Stimulated activated CD4-positive, alpha-beta T cell treated with anti-CD3 and anti-CD28 coated beads, Interleukin-12 subunit alpha, Interleukin-12 subunit beta, amount 100 ng/mL, for 24 hours (primary cell): Measurements from ENCODE around the gene NHS.
"Not testable (repeated sequence)": the region's sequence is repeated elsewhere in the genome, so short reads cannot be mapped to it uniquely, and the experiment has no call there.

Experiments
- DNase-seq, 2 experiments: peaks; one replicate each; pipeline ENCODE4 v3.0.0-alpha.2; 2020; ENCODE audit warnings: low read depth in 2 of 2

Gene NHS

GRCh38 chrX:17405225-17405969 is 30.4 kb downstream of the NHS start:
- no peak for DNase-seq

GRCh38 chrX:17409566-17410290 is 34.7 kb downstream of the NHS start:
- DNase-seq: no peak

GRCh38 chrX:17410651-17411050 is 35.7 kb downstream of the NHS start:
- DNase-seq: no peak

GRCh38 chrX:17411205-17411604 is 36.2 kb downstream of the NHS start:
- DNase-seq: no peak

- no peak for DNase-seq
Observed at GRCh38 chrX:17412692-17413091, 37.7 kb downstream of the NHS start.

GRCh38 chrX:17413228-17413627 is 38.2 kb downstream of the NHS start:
- DNase-seq: no peak

- DNase-seq: no peak
Observed at GRCh38 chrX:17414027-17414658, 39.1 kb downstream of the NHS start.

- DNase-seq: no peak
Observed at GRCh38 chrX:17414839-17415238, 39.8 kb downstream of the NHS start.

- no peak for DNase-seq
Observed at GRCh38 chrX:17415242-17415810, 40.3 kb downstream of the NHS start.

GRCh38 chrX:17417372-17417771 is 42.4 kb downstream of the NHS start:
- DNase-seq: no peak

GRCh38 chrX:17425136-17425535 is 50.1 kb downstream of the NHS start:
- no peak for DNase-seq

- DNase-seq: no peak
Observed at GRCh38 chrX:17425551-17425950, 50.6 kb downstream of the NHS start.

- no peak for DNase-seq
Observed at GRCh38 chrX:17431171-17431570, 56.2 kb downstream of the NHS start.

- no peak for DNase-seq
Observed at GRCh38 chrX:17432158-17432557, 57.2 kb downstream of the NHS start.

- DNase-seq: no peak
Observed at GRCh38 chrX:17433965-17434364, 59.0 kb downstream of the NHS start.

- DNase-seq: no peak
Observed at GRCh38 chrX:17435476-17435875, 60.5 kb downstream of the NHS start.

- no peak for DNase-seq
Observed at GRCh38 chrX:17438221-17438620, 63.2 kb downstream of the NHS start.

- no peak for DNase-seq
Observed at GRCh38 chrX:17440258-17440657, 65.3 kb downstream of the NHS start.

- DNase-seq: no peak
Observed at GRCh38 chrX:17440836-17441235, 65.8 kb downstream of the NHS start.

GRCh38 chrX:17441965-17442364 is 67.0 kb downstream of the NHS start:
- DNase-seq: no peak

- no peak for DNase-seq
Observed at GRCh38 chrX:17442898-17443297, 67.9 kb downstream of the NHS start.

- no peak for DNase-seq
Observed at GRCh38 chrX:17443556-17443955, 68.6 kb downstream of the NHS start.

GRCh38 chrX:17446269-17446668 is 71.3 kb downstream of the NHS start:
- not testable (repeated sequence) for DNase-seq
